H1 (cell line): ENCODE results near the gene DNAJC2.

Experiments
- CTCF ChIP-seq, 3 experiments: IDR thresholded peaks; 1 replicate in 2 of 3; 2 replicates in 1 of 3; pipeline versions ENCODE4 v1.5.1 to v1.6.1; 2011; ENCODE audit warnings: low read length in 3 of 3, mild to moderate bottlenecking in 3 of 3, inconsistent platforms in 2 of 3, low read depth in 1 of 3, moderate library complexity in 1 of 3; ENCODE audit not compliant: insufficient read depth in 1 of 3; ENCODE audit errors: control extremely low read depth in 1 of 3
- EZH2 ChIP-seq: fragments of 200-600 bp; sonication (generic); IDR thresholded peaks from 2 replicates; pipeline ENCODE4 v1.7.1; 2012; ENCODE audit warnings: low read depth, mild to moderate bottlenecking, moderate library complexity, low read length, inconsistent platforms; ENCODE audit not compliant: severe bottlenecking
- FOSL1 ChIP-seq: IDR thresholded peaks from 2 replicates; pipeline ENCODE4 v1.6.1; 2011; ENCODE audit warnings: mild to moderate bottlenecking, low read depth, low read length, moderate library complexity; ENCODE audit not compliant: insufficient read depth
- NRF1 ChIP-seq: IDR thresholded peaks from 2 replicates; pipeline ENCODE4 v1.6.1; 2011; ENCODE audit warnings: mild to moderate bottlenecking, low read depth, low read length, improper control_type of control experiment
- POLR2A ChIP-seq, 2 experiments: IDR thresholded peaks; 1 replicate in 1 of 2; 2 replicates in 1 of 2; pipeline ENCODE4 v1.6.1; 2011; ENCODE audit warnings: low read depth in 2 of 2, low read length in 2 of 2, mild to moderate bottlenecking in 2 of 2; ENCODE audit errors: control extremely low read depth in 1 of 2
- RAD21 ChIP-seq, 2 experiments: IDR thresholded peaks in 1 of 2; conservative IDR thresholded peaks in 1 of 2; 2 replicates each; pipeline ENCODE4 v1.6.1; 2011; ENCODE audit warnings: low read depth in 2 of 2, low read length in 2 of 2, improper control_type of control experiment in 1 of 2, inconsistent platforms in 1 of 2, mild to moderate bottlenecking in 1 of 2, moderate library complexity in 1 of 2
- RXRA ChIP-seq: IDR thresholded peaks from 2 replicates; pipeline ENCODE4 v1.6.1; 2011; ENCODE audit warnings: low read depth, mild to moderate bottlenecking, low read length, moderate library complexity; ENCODE audit not compliant: insufficient read depth
- TAF7 ChIP-seq: optimal IDR thresholded peaks from 2 replicates; pipeline ENCODE3; 2011; ENCODE audit warnings: low read depth, mild to moderate bottlenecking, inconsistent platforms, low read length, moderate library complexity, borderline replicate concordance
- TBP ChIP-seq: IDR thresholded peaks from 2 replicates; pipeline ENCODE4 v1.6.1; 2011; ENCODE audit warnings: low read depth, low read length, improper control_type of control experiment

GRCh38 chr7:103336761-103337160, 7.8 kb downstream of the DNAJC2 start:
- TF ChIP-seq CTCF (IDR thresholded peaks at IDR 0.05; ENCODE audit: control extremely low read depth in 1 of 3, insufficient read depth in 1 of 3, low read depth in 1 of 3, low read length in 3 of 3) (no peak), FOSL1 (no peak), TAF7 (no peak), NRF1 (no peak), TBP (no peak), RXRA (no peak), POLR2A (IDR thresholded peaks at IDR 0.05; ENCODE audit: control extremely low read depth in 1 of 2, low read depth in 2 of 2, low read length in 2 of 2) (no peak), RAD21 (IDR thresholded peaks at IDR 0.05 in 1 of 2, conservative IDR thresholded peaks at IDR 0.05 in 1 of 2; ENCODE audit: low read depth in 2 of 2, low read length in 2 of 2) (no peak), EZH2 (no peak)
